GM19467 (cell line): Measurements from ENCODE around the gene WNK2.

Experiments
- ATAC-seq: cut with Tn5 transposase; IDR thresholded peaks from one replicate; pipeline ENCODE4 v1.9.1; 2021; ENCODE audit warnings: mild to moderate bottlenecking, moderate library complexity; ENCODE audit not compliant: unreplicated experiment

WNK2 gene

GRCh38 chr9:93252116-93252780 lies 68.3 kb downstream of the WNK2 start:
- ATAC-seq: no peak

GRCh38 chr9:93252781-93253530 lies 69.0 kb downstream of the WNK2 start:
- ATAC-seq: no peak

DNA sequence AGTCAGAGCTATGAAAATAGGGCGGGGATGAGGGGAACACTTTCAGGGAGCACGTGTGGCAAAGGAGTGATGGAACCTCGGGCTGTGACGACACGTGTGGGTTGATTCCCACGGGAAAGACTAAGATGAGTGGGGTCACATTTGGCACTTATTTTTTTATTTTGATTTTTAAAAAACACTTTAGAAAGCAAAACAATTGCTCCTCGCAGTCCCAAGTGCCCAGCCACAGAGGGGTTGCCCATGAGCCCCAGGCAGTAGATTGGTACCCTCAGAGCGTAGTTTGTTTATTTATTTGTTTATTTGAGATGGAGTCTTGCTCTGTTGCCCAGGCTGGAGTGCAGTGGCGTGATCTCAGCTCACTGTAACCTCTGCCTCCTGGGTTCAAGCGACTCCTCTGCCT lies 69.7 kb downstream of the WNK2 start:
- no peak for ATAC-seq

DNA sequence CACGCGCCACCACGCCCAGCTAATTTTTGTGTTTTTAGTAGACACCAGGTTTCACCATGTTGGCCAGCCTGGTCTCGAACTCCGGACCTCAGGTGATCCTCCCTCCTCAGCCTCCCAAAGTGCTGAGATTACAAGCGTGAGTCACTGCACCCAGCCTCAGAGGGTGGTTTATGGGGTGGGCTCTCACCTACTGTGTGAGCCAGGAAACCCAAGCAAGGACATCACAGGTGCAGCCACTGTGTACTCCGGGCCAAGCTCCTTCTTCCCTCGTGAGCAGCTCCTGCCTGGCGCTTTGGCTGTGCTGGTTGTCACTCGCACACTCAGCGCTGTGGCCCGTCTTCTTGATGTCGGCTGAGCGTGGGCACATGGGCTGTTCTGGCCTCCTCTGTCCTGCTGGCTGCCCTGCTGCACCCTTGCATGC lies 70.1 kb downstream of the WNK2 start:
- no peak for ATAC-seq

DNA sequence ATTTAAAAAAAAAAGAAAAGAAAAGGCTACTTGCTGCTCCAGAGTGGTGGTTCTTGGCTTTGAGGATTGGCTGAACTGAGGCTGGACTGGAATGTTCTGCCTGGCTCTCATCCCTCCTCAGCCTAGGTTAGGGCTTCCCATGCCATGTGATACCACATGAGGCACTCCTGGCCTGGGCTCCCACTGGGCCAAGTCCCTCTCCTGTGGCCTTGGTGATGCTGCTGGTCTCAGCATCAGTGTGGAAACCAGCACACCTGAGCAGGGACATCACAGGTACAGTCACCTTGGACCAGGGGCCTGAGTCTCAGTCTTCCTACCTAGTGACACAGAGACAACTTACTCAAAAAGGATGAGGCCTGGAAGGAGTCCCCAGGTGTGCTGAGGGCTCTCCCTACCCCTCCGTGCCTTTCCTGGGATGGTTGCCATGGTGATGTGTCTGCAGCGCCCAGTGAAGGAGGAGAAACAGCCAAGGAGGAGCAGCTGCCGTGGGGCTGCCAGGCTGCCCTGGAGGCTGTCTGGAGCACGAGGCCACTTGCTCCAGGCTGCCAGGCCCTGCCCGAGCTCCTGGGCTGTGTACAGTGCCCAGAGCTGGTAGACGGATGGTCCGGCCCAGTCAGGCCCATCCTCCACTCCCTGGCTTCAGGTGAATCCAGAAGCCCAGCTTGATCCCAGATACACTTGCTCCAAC lies 71.0 kb downstream of the WNK2 start:
- ATAC-seq: no peak

- no peak for ATAC-seq
These were observed 71.5 kb downstream of the WNK2 start for GRCh38 chr9:93255494-93255867.

- ATAC-seq: no peak
These were observed 72.3 kb downstream of the WNK2 start for GRCh38 chr9:93255994-93256877.

DNA sequence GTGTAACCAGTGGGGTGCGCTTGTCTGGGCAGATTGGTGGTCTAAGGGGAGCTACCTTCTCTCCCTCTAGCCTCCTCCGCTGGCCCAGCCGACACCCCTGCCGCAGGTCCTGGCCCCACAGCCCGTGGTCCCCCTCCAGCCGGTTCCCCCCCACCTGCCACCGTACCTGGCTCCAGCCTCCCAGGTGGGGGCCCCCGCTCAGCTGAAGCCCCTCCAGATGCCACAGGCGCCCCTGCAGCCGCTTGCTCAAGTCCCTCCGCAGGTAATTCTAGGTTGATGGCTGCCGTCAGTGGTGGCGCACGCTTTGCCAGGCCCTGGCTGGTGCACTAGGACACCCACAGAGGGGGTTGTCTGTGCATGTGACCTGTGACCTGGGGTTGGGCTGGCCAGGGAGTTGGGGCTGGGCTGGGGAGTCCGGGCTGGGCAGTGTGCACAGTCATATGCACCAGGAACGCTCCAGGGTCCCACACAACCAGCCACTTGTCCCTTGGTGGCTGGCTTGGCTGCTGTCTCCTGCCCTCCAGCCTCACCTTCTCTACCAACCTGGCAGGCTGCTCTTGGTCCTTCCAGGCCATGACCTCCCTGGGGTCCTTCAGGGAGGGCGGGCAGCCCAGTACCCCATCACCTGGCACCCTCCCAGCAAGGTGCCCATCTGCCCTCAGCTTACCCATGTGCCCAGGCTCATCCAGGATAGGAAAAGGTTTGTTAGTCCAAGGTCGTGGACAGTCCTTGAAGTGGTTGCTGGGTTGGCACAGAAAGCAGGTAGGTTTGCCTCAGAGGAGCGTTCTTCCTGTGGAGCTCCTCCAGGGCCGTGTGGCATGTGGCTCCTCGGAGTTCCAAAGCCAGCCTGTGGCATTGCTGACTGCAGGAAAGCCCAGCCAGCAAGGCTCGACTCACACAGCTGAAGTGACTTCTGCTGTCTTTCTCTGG lies 73.2 kb downstream of the WNK2 start:
- ATAC-seq: no peak

GRCh38 chr9:93257808-93258331 lies 73.9 kb downstream of the WNK2 start:
- no peak for ATAC-seq

DNA sequence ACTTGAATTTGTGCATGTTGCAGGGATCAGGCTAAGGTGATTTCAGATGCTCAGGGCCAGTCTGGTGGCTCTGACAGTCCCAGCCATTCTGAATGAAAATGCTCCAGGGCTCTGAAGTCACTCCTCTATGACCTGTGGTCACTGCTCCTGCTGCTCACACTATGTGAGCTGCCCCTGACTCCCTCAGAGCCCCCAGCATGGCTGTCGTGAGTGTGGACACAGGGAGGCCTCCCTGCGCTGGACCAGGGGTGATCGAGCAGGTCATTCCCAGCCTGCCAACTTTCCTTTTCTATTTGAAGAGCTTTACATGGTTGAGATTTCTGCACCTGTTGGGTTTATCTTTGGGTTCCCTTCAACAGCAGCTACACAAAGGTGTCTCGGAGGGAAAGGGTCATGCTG lies 74.5 kb downstream of the WNK2 start:
- no peak for ATAC-seq

DNA sequence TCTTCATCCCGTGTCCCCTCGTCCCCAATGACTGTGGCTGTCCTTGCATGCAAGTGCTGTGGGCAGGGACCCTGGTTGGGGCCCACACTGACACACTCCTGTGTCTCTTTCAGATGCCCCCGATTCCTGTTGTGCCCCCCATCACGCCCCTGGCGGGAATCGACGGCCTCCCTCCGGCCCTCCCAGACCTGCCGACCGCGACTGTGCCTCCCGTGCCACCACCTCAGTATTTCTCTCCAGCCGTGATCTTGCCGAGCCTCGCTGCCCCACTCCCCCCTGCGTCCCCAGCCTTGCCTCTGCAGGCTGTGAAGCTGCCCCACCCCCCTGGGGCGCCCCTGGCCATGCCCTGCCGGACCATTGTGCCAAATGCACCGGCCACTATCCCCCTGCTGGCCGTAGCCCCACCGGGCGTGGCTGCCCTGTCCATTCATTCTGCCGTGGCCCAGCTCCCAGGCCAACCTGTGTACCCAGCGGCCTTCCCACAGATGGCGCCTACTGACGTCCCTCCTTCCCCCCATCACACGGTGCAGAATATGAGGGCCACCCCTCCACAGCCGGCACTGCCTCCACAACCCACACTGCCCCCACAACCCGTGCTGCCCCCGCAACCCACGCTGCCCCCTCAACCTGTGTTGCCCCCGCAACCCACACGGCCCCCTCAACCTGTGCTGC lies 75.0 kb downstream of the WNK2 start:
- ATAC-seq: no peak

GRCh38 chr9:93259490-93260262 lies 75.7 kb downstream of the WNK2 start:
- ATAC-seq: no peak

DNA sequence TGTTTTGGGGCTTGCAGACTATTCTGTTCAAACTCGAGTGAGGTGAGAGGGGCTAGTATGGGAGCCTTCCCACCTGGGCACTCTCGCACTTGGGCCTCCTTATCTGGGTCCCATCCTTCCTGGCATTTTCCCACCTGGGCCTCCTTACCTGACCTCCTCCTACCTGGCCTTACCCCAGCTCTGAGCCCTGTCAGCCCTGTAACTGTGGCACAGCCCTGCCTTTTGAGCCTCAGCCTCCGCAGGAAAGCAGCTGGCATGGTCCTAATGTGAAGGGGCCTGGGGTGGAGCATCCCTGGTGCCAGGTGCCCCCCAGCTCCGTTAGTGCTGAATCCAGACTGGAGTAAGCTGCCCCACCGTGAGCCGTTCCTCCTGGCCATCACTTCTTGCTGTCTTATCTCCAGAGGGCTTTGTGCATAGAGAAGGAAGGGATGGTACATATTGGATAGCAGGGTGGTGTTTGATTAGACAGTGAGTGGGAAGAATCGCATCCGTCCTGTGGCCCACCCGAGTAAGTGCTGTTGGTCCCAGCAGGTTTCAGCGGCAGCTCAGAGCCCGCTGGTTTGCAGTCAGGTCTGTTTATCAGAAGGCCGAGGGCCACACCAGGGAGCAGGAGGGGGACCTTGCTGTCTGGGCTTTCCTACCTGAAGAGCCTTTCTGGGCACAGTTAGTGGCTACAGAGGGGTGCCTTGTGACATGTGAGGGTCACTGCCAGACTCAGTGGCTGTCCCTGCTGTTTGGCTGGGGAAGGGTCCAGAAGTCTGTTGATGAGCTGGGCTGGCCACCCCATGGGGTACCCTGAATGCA lies 76.5 kb downstream of the WNK2 start:
- no peak for ATAC-seq

DNA sequence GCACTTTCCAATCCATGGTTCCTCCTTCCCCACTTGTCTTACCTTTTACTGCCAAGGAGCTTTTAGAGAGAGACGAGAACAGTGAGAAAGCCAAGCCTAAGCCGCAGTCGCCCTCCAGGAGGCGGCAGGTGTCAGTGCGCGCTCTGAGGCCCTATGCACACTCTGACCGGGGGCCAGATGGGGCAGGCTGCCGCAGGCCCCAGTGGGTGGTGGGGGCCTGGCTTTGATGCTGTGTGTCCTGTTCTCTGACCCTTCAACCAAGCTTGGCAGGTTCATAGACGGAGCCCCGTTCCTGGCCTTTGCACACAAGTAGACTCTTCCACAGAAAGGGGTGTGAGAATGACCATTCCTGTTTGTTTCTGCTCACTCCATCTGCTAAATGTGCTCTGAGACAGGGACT lies 77.3 kb downstream of the WNK2 start:
- ATAC-seq: no peak

DNA sequence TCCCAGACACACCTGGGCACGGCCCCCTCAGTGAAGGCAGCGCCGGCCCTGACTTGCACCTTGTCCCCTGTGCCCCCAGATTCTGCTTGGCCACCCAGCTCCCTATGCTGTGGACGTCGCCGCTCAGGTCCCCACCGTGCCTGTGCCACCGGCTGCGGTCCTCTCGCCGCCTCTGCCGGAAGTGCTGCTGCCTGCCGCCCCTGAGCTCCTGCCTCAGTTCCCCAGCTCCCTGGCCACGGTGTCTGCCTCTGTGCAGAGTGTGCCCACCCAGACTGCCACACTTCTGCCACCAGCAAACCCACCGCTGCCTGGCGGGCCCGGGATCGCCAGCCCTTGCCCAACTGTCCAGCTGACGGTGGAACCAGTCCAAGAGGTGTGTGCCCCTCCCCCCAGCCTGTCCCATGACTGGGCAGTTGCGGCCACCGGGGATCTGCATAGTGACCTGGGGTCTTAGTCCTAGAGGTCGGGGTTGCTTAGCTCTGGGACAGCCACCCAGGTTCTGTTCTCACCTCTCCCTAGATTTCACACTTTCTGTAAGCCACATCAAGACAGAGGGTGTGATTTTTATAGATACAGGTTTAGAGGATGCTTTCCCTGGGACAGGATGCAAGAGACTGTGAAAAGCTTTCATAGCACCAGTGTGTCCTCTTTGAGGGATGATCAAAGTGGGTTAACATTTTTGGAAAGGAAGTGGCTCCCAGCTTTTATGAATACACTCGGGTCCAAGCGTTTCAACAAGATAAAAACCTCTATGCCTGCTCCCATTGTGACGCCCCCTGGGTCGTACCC lies 78.0 kb downstream of the WNK2 start:
- no peak for ATAC-seq

- ATAC-seq: no peak
These were observed 78.8 kb downstream of the WNK2 start for GRCh38 chr9:93262537-93263310.
